Panc1 (cell line): Measurements from ENCODE around the gene FBXW11. TPM values are rescaled to one million over a fixed set of nuclear protein-coding genes. Genes with fewer than 3 reads are reported as not detected.

Experiments
- ATAC-seq: fragments of 200-7000 bp; cut with Tn5 transposase; 2 replicates; pipeline ENCODE4 v1.9.1; 2020; ENCODE audit warnings: mild to moderate bottlenecking, moderate library complexity
- BruUV-seq: library from RNA; stranded (reverse); fragments of 400-500 nt; replicated peaks from 2 replicates; lab custom pipeline; 2021; lab: Mats Ljungman, UMichigan
- CTCF ChIA-PET: fragments of 300-600 bp; sonication (Branson Sonifier 250); formaldehyde crosslinking; loops from one replicate; lab custom pipeline; 2022; ENCODE audit warnings: antibody characterized with exemption; lab: Charles Lee
- POLR2A ChIA-PET: fragments of 300-600 bp; sonication (Branson Sonifier 250); formaldehyde crosslinking; loops from one replicate; lab custom pipeline; 2022; ENCODE audit warnings: antibody characterized with exemption; lab: Charles Lee
- DNase-seq: peaks from one replicate; pipeline ENCODE4 v3.0.0-alpha.2; 2010; ENCODE audit warnings: low read depth, low spot score
- H3K27ac ChIP-seq: 2 replicates; pipeline ENCODE4 v1.5.1; 2011; ENCODE audit warnings: mild to moderate bottlenecking, low read length, inconsistent platforms
- H3K27me3 ChIP-seq: fragments of 200-500 bp; sonication (Bioruptor generic); 2 replicates; pipeline ENCODE4 v1.6.0; 2014; ENCODE audit warnings: low read length, inconsistent platforms; ENCODE audit not compliant: control insufficient read depth, insufficient read depth
- H3K36me3 ChIP-seq: fragments of 200-500 bp; sonication (Bioruptor generic); 2 replicates; pipeline ENCODE4 v1.5.1; 2014; ENCODE audit warnings: inconsistent platforms, mild to moderate bottlenecking, low read length, moderate library complexity; ENCODE audit not compliant: control insufficient read depth, insufficient read depth
- H3K4me1 ChIP-seq: 2 replicates; pipeline ENCODE4 v1.5.1; 2011; ENCODE audit warnings: inconsistent platforms, mild to moderate bottlenecking, low read length, moderate library complexity; ENCODE audit not compliant: control insufficient read depth, insufficient read depth
- H3K4me3 ChIP-seq, 2 experiments: 2 replicates each; pipeline ENCODE4 v1.5.1; 2011 to 2012; ENCODE audit warnings: low read depth in 2 of 2, low read length in 2 of 2, mild to moderate bottlenecking in 2 of 2, inconsistent platforms in 1 of 2, moderate library complexity in 1 of 2
- H3K9me3 ChIP-seq: fragments of 200-500 bp; sonication (Bioruptor generic); 2 replicates; pipeline ENCODE4 v1.5.1; 2014; ENCODE audit warnings: low read depth, mild to moderate bottlenecking, inconsistent platforms, low read length, moderate library complexity; ENCODE audit not compliant: control insufficient read depth, insufficient read depth
- POLR2AphosphoS5 ChIP-seq: IDR thresholded peaks from 2 replicates; pipeline ENCODE4 v1.6.1; 2012; ENCODE audit warnings: mild to moderate bottlenecking, low read depth, low read length, moderate library complexity
- SIN3A ChIP-seq: IDR thresholded peaks from 2 replicates; pipeline ENCODE4 v1.6.1; 2012; ENCODE audit warnings: low read depth, mild to moderate bottlenecking, low read length, moderate library complexity, borderline replicate concordance; ENCODE audit not compliant: insufficient read depth
- TCF7L2 ChIP-seq: IDR thresholded peaks from 2 replicates; pipeline ENCODE4 v1.6.1; 2011; ENCODE audit warnings: mild to moderate bottlenecking, low read depth, low read length, inconsistent platforms
- in situ Hi-C: cut with HindIII; loops from 2 replicates; pipeline ENCODE4 v1.10.0; 2016; ENCODE audit warnings: low sequenced_read_pairs, low pct_unique_long_range_greater_than_20kb
- intact Hi-C: fragments of 100-400 bp; cut with micrococcal nuclease; formaldehyde crosslinking; loops from one replicate; pipeline ENCODE4 v1.10.0; 2022; ENCODE audit not compliant: unreplicated experiment
- total RNA-seq: library from RNA; stranded (reverse); gene quantifications from one replicate; pipeline ENCODE4 v1.2.1, GENCODE V29; 2021; ENCODE audit not compliant: unreplicated experiment
- TF ChIP-seq, protein P1 (sequence below): fragments of 450-650 bp; IDR thresholded peaks from 2 replicates; pipeline ENCODE4 v1.5.1; 2017; ENCODE audit warnings: mild to moderate bottlenecking
- TF ChIP-seq, protein P2 (sequence below), 2 experiments: IDR thresholded peaks; 2 replicates each; pipeline ENCODE4 v1.6.1; 2011 to 2012; ENCODE audit warnings: low read depth in 2 of 2, control low read depth in 1 of 2, low read length in 1 of 2, mild to moderate bottlenecking in 1 of 2, moderate library complexity in 1 of 2; ENCODE audit not compliant: insufficient read depth in 1 of 2

The FBXW11 gene
- total RNA-seq, 1 experiment from 2014 or later = 111 TPM

DNA sequence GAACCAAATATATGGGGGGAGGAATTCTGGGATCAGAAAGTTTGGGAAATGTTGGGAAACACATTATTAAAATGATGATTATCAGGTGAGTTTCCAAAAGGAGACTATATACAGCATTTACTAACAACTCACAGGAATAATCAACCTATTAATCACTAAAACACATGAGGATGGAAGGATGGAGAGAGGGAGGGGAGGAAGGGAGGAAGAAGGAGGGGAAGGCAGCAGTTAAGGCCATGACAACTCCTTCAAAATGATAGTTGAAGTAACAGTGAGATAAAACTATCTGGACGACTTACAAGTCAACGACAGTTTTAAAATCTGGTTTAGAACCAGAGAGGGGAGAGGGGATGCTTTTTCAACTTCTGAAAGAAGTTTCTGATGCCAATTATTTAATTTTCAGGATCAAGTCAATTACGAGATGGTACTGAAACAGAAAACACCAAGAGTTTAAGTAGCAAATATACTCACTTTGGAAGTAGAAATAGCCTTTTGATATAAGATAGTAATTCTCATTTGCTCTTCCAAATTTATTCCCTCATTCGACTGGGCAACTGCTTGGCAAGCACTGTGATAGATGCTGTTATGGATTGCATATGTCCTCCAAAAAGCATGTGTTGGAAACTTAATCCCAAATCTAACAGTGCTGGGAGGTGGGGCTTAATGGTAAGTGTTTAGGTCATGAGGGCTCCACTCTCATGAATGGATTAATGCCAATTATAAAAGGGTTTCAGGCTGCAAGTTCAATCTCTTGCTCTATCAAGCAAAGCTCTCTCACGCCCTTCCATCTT, 30.4 kb downstream of the FBXW11 start:
- BruUV-seq = no TSS peak
- H3K9me3 ChIP-seq = peaks cover 11% of the 10 kb centered on the region; the same call in 1 of the 2 replicates
- intact Hi-C loops = no loop called here
- no peak overlapping the region for H3K4me3 ChIP-seq
- ATAC-seq = no peak
- no peak for DNase-seq
- CTCF ChIA-PET = no interaction called here
- TF ChIP-seq, protein P1, sequence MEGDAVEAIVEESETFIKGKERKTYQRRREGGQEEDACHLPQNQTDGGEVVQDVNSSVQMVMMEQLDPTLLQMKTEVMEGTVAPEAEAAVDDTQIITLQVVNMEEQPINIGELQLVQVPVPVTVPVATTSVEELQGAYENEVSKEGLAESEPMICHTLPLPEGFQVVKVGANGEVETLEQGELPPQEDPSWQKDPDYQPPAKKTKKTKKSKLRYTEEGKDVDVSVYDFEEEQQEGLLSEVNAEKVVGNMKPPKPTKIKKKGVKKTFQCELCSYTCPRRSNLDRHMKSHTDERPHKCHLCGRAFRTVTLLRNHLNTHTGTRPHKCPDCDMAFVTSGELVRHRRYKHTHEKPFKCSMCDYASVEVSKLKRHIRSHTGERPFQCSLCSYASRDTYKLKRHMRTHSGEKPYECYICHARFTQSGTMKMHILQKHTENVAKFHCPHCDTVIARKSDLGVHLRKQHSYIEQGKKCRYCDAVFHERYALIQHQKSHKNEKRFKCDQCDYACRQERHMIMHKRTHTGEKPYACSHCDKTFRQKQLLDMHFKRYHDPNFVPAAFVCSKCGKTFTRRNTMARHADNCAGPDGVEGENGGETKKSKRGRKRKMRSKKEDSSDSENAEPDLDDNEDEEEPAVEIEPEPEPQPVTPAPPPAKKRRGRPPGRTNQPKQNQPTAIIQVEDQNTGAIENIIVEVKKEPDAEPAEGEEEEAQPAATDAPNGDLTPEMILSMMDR = no peak
- TF ChIP-seq POLR2AphosphoS5 = no peak
- H3K36me3 ChIP-seq = no peaks in the 10 kb centered on the region
- POLR2A ChIA-PET = interaction anchor here (0.6 kb wide), 1 partner anchor 568 kb away, joined by 5 read pairs; no protein-coding TSS in a partner anchor
- no peaks in the 10 kb centered on the region for H3K27me3 ChIP-seq
- H3K4me1 ChIP-seq = peaks cover 32% of the 10 kb centered on the region
- in situ Hi-C loops = no loop called here
- peak overlapping the region; percentile 74 for H3K27ac ChIP-seq

DNA sequence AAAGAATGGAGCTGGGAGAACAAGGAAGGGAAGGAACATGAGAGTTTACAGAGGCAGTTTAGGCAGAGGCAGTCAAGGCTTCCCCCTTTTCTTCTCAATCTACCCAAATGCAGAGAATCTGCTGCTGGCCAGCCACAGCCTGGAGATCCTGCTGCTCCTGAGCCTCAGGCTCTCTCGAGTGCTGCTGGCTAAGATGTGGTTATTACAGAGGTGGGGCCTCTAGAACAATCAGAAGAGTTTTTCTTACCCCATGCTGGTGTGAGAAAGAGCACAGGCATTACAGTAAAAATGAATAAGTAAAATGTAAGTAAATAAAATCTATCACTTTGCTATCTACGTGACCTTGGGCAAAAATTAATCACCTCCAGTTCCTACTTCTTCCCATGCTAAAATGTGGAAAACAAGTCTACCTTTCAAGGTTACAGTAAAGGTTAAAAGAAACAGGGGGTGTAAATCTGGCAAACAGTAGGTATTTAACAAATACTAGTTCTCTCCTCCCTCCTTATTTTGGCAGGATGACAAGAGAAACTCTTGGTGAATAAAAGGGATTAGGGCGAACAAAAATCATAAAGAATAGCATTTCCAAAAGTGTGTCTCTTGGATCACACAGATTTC, 31.1 kb downstream of the FBXW11 start:
- no peak overlapping the region for H3K4me3 ChIP-seq
- no TSS peak for BruUV-seq
- in situ Hi-C loops (no loop called here), intact Hi-C loops (no loop called here)
- H3K36me3 ChIP-seq = no peaks in the 10 kb centered on the region
- ChIA-PET POLR2A (no interaction called here), CTCF (no interaction called here)
- peaks cover 32% of the 10 kb centered on the region for H3K4me1 ChIP-seq
- H3K27ac ChIP-seq = peak overlapping the region; percentile 74
- no peaks in the 10 kb centered on the region for H3K27me3 ChIP-seq
- peak; percentile 75 for ATAC-seq
- DNase-seq = no peak
- TF ChIP-seq TCF7L2 (no peak), POLR2AphosphoS5 (no peak), SIN3A (no peak)
- TF ChIP-seq, protein P1 = no peak
- TF ChIP-seq, protein P2, sequence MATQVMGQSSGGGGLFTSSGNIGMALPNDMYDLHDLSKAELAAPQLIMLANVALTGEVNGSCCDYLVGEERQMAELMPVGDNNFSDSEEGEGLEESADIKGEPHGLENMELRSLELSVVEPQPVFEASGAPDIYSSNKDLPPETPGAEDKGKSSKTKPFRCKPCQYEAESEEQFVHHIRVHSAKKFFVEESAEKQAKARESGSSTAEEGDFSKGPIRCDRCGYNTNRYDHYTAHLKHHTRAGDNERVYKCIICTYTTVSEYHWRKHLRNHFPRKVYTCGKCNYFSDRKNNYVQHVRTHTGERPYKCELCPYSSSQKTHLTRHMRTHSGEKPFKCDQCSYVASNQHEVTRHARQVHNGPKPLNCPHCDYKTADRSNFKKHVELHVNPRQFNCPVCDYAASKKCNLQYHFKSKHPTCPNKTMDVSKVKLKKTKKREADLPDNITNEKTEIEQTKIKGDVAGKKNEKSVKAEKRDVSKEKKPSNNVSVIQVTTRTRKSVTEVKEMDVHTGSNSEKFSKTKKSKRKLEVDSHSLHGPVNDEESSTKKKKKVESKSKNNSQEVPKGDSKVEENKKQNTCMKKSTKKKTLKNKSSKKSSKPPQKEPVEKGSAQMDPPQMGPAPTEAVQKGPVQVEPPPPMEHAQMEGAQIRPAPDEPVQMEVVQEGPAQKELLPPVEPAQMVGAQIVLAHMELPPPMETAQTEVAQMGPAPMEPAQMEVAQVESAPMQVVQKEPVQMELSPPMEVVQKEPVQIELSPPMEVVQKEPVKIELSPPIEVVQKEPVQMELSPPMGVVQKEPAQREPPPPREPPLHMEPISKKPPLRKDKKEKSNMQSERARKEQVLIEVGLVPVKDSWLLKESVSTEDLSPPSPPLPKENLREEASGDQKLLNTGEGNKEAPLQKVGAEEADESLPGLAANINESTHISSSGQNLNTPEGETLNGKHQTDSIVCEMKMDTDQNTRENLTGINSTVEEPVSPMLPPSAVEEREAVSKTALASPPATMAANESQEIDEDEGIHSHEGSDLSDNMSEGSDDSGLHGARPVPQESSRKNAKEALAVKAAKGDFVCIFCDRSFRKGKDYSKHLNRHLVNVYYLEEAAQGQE (IDR thresholded peaks at IDR 0.05; ENCODE audit: insufficient read depth in 1 of 2, low read depth in 2 of 2, low read length in 1 of 2) = no peak
- peaks cover 7% of the 10 kb centered on the region; the same call in 1 of the 2 replicates for H3K9me3 ChIP-seq
